Brain microvascular endothelial cell (primary cell): ENCODE results near the gene PKNOX2.

Experiments
- DNase-seq: peaks from one replicate; pipeline ENCODE4 v3.0.0-alpha.2; 2020
- H3K27ac ChIP-seq: fragments of 250-450 bp; sonication (Bioruptor Pico); 2 replicates; pipeline ENCODE4 v1.5.1; 2020; ENCODE audit warnings: mild to moderate bottlenecking, moderate library complexity
- H3K27me3 ChIP-seq: fragments of 250-450 bp; sonication (Bioruptor Pico); replicated peaks from 2 replicates; pipeline ENCODE4 v1.5.1; 2020; ENCODE audit warnings: mild to moderate bottlenecking
- H3K36me3 ChIP-seq: fragments of 250-450 bp; sonication (Bioruptor Pico); replicated peaks from 2 replicates; pipeline ENCODE4 v1.5.1; 2020; ENCODE audit warnings: mild to moderate bottlenecking
- H3K4me3 ChIP-seq: 2 replicates; pipeline ENCODE4 v1.5.1; 2011; ENCODE audit warnings: low read depth, mild to moderate bottlenecking, control low read depth, low read length, moderate library complexity
- CTCF ChIP-seq: IDR thresholded peaks from 2 replicates; pipeline ENCODE4 v1.5.1; 2011; ENCODE audit warnings: low read depth, mild to moderate bottlenecking, moderate library complexity, low read length, control low read depth, inconsistent platforms; ENCODE audit errors: missing control alignments
- in situ Hi-C: cut with HindIII; loops from 2 replicates; pipeline ENCODE4 v1.10.0; 2017; ENCODE audit warnings: low sequenced_read_pairs, low pct_ligation_motif_present

The PKNOX2 gene

GRCh38 chr11:125367710-125368109 lies 203.2 kb downstream of the PKNOX2 start:
- Histone ChIP-seq H3K27me3 (peaks cover 2% of the 10 kb centered on the region), H3K4me3 (no peak overlapping the region), H3K36me3 (no peaks in the 10 kb centered on the region), H3K27ac (no peak overlapping the region)
- DNase-seq, result no peak
- TF ChIP-seq CTCF, result no peak
- in situ Hi-C loops, result no loop called here

- no peak for DNase-seq
- no peak overlapping the region for H3K27ac ChIP-seq
- no peak overlapping the region for H3K4me3 ChIP-seq
- TF ChIP-seq CTCF, result no peak
- no peaks in the 10 kb centered on the region for H3K36me3 ChIP-seq
- H3K27me3 ChIP-seq, result peaks cover 4% of the 10 kb centered on the region
- in situ Hi-C loops, result no loop called here
These were observed 204.2 kb downstream of the PKNOX2 start for GRCh38 chr11:125368757-125369156.

GRCh38 chr11:125369808-125370207 lies 205.3 kb downstream of the PKNOX2 start:
- DNase-seq, result no peak

GRCh38 chr11:125370561-125371389 lies 206.2 kb downstream of the PKNOX2 start:
- in situ Hi-C loops, result no loop called here
- H3K4me3 ChIP-seq, result no peak overlapping the region
- peaks cover 4% of the 10 kb centered on the region for H3K27me3 ChIP-seq
- H3K27ac ChIP-seq, result no peak overlapping the region
- no peak for DNase-seq
- TF ChIP-seq CTCF, result no peak
- H3K36me3 ChIP-seq, result no peaks in the 10 kb centered on the region

More at GRCh38 chr11:125369808-125370207, 205.3 kb downstream of the PKNOX2 start:
- no peak overlapping the region for H3K27ac ChIP-seq
- no peak for TF ChIP-seq CTCF
- peaks cover 4% of the 10 kb centered on the region for H3K27me3 ChIP-seq
- H3K36me3 ChIP-seq, result no peaks in the 10 kb centered on the region
- no peak overlapping the region for H3K4me3 ChIP-seq
- in situ Hi-C loops, result no loop called here

- TF ChIP-seq CTCF, result no peak
- no peak for DNase-seq
- Histone ChIP-seq H3K27ac (no peak overlapping the region), H3K36me3 (no peaks in the 10 kb centered on the region), H3K27me3 (peaks cover 4% of the 10 kb centered on the region), H3K4me3 (no peak overlapping the region)
- in situ Hi-C loops, result no loop called here
These were observed 206.9 kb downstream of the PKNOX2 start for GRCh38 chr11:125371431-125371935.
